Colonic mucosa (tissue), 4 donors: ENCODE results near the gene ADCY10. TPM values are rescaled to one million over a fixed set of nuclear protein-coding genes. Genes with fewer than 3 reads are reported as not detected.

Source experiments
- DNase-seq: peaks from one replicate; pipeline ENCODE4 v3.0.0-alpha.2; 2020
- H3K27ac ChIP-seq: fragments of 200-600 bp; one replicate; pipeline ENCODE4 v1.8.0; 2021
- H3K27me3 ChIP-seq: fragments of 200-600 bp; one replicate; pipeline ENCODE4 v1.8.0; 2021
- H3K36me3 ChIP-seq: fragments of 200-600 bp; one replicate; pipeline ENCODE4 v1.8.0; 2021
- H3K4me1 ChIP-seq: fragments of 200-600 bp; one replicate; pipeline ENCODE4 v1.8.0; 2021; ENCODE audit warnings: mild to moderate bottlenecking
- H3K4me3 ChIP-seq: fragments of 200-600 bp; one replicate; pipeline ENCODE4 v1.8.0; 2021
- H3K9ac ChIP-seq, 2 donors: one replicate each; pipeline ENCODE4 v1.7.0; 2013; ENCODE audit warnings: control low read depth in 2 of 2, low read depth in 2 of 2, low read length in 2 of 2
- H3K9me3 ChIP-seq: fragments of 200-600 bp; one replicate; pipeline ENCODE4 v1.8.0; 2021
- CTCF ChIP-seq: fragments of 200-600 bp; IDR thresholded peaks from one replicate; pipeline ENCODE4 v1.8.0; 2022; ENCODE audit warnings: antibody characterized with exemption, mild to moderate bottlenecking
- intact Hi-C: fragments of 100-400 bp; cut with DNase I; formaldehyde crosslinking; loops from one replicate; pipeline ENCODE4 v1.14.1; 2022
- total RNA-seq, 2 donors: library from RNA; stranded (reverse); fragmentation: NEBNext Ultra II Directional in 1 of 2; extraction: Animal tissue kit (Norgen Biotek cat#: 25700) in 1 of 2; gene quantifications; one replicate each; pipeline ENCODE4 v1.2.1, GENCODE V29; 2021
- donor health status: healthy.
- donor health status: DM: no; HTN: no; CAD: no.
- donor health status: DM: no; HTN: no; CAD: no.

ADCY10 gene
- total RNA-seq, 2 donors from 2014 or later: 0.64 to 1.6 TPM

DNA sequence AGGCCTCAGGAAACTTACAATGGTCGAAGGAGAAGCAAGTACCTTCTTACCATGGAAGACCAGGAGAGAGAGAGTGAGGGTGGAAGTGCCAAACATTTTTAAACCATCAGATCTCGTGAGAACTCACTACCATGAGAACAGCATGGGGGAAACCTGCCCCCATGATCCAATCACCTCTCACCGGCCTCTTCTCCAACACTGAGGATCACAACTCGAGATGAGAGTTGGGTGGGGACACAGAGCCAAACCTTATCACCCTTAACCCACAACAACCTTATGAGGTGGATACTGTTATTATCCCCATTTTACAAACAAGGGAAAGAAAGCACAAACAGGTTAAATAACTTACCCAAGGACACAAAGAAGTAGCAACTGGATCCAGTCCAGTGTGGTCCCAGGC, 111.7 kb downstream of the ADCY10 start:
- no peak overlapping the region for H3K9ac ChIP-seq
- H3K27me3 ChIP-seq: no peaks in the 10 kb centered on the region
- no peak for TF ChIP-seq CTCF
- H3K4me1 ChIP-seq: no peaks in the 10 kb centered on the region
- no peaks in the 10 kb centered on the region for H3K9me3 ChIP-seq
- no peaks in the 10 kb centered on the region for H3K36me3 ChIP-seq
- DNase-seq: no peak
- H3K27ac ChIP-seq: no peak overlapping the region
- no peak overlapping the region for H3K4me3 ChIP-seq
- intact Hi-C loops: loop anchor here (5.0 to 10.0 kb wide), 2 partner anchors 80 to 197 kb away; partner anchors contain the start of gene MPZL1

DNA sequence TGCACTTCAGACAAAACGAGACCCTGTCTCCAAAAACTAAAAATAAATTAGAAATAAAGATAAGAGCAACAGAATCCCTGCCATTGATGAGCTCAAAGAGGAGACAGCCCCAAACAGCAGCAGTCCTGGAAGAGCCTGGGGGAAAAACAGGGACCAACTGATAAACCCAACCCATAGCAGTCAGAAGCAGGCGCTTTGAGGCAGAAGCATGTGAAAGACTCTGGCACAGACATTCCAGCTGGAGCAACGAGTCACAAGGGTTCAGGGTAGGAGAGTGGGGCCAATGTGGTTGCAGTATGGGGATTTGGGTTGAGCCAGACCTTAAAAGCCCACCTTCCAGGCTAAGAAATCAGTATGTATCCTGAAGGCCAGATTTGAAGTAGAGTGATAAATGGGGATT, 113.7 kb downstream of the ADCY10 start:
- Histone ChIP-seq H3K27ac (no peak overlapping the region), H3K9me3 (no peaks in the 10 kb centered on the region), H3K36me3 (no peaks in the 10 kb centered on the region), H3K4me1 (no peaks in the 10 kb centered on the region), H3K4me3 (no peak overlapping the region), H3K27me3 (no peaks in the 10 kb centered on the region), H3K9ac (no peak overlapping the region)
- TF ChIP-seq CTCF: no peak
- DNase-seq: no peak
- intact Hi-C loops: loop anchor here (5.0 to 10.0 kb wide), 2 partner anchors 78 to 195 kb away; partner anchors contain the start of gene MPZL1

DNA sequence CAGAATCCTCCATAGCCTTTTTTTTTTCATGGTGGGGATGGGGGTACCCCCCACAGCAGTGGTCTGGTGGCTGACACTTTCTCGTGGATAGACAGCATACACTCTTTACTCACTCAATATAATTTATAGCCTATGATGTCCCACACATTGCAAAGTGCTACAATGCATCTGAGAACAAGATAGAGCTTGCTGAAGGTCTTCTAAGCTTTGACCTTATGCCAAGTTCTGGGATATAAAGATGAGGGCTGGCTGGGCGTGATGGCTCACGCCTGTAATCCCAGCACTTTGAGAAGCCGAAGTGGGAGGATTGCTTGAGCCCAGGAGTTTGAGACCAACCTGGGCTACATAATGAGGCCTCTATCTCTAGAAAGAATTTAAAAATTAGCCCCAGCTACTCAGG, 114.2 kb downstream of the ADCY10 start:
- no peak overlapping the region for H3K9ac ChIP-seq
- H3K36me3 ChIP-seq: no peaks in the 10 kb centered on the region
- H3K4me1 ChIP-seq: no peaks in the 10 kb centered on the region
- DNase-seq: no peak
- intact Hi-C loops: loop anchor here (5.0 to 10.0 kb wide), 2 partner anchors 77 to 195 kb away; partner anchors contain the start of gene MPZL1
- no peak overlapping the region for H3K4me3 ChIP-seq
- no peak overlapping the region for H3K27ac ChIP-seq
- no peak for TF ChIP-seq CTCF
- no peaks in the 10 kb centered on the region for H3K9me3 ChIP-seq
- no peaks in the 10 kb centered on the region for H3K27me3 ChIP-seq

DNA sequence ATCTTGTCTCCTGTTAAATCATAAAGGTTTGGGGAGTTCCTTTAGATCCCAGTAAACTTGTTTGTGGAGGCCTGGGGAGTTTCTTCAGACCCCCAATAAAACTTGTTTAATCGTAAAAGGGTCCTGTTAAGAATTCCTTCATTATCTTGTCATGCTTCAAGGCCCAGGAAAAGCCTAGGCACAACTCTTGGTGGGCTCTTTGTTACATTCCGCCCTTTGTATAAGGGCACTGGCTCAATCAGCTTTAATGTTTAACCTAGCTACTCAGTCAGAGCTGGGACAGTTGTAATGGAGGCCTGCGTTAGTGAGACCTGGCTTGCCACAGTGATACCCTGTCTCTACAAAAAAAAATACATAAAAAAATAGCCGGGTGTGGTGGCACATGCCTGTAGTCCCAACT, 115.0 kb downstream of the ADCY10 start:
- Histone ChIP-seq H3K9me3 (no peaks in the 10 kb centered on the region), H3K36me3 (no peaks in the 10 kb centered on the region), H3K4me3 (no peak overlapping the region), H3K9ac (no peak overlapping the region), H3K27me3 (no peaks in the 10 kb centered on the region), H3K27ac (no peak overlapping the region), H3K4me1 (no peaks in the 10 kb centered on the region)
- intact Hi-C loops: no loop called here
- DNase-seq: no peak
- no peak for TF ChIP-seq CTCF

- TF ChIP-seq CTCF: no peak
- H3K36me3 ChIP-seq: no peaks in the 10 kb centered on the region
- H3K4me1 ChIP-seq: no peaks in the 10 kb centered on the region
- no peaks in the 10 kb centered on the region for H3K9me3 ChIP-seq
- no peak overlapping the region for H3K27ac ChIP-seq
- H3K9ac ChIP-seq: no peak overlapping the region
- H3K4me3 ChIP-seq: no peak overlapping the region
- no peaks in the 10 kb centered on the region for H3K27me3 ChIP-seq
- intact Hi-C loops: no loop called here
- DNase-seq: no peak
Measured at GRCh38 chr1:167797015-167797414, 116.9 kb downstream of the ADCY10 start.
